Fibroblast of peridontal ligament (primary cell): Measurements from ENCODE around the gene BUB3.
"Not testable (repeated sequence)": the region's sequence is repeated elsewhere in the genome, so short reads cannot be mapped to it uniquely, and the experiment has no call there.

Experiments
- DNase-seq: peaks from one replicate; pipeline ENCODE4 v3.0.0-alpha.2; 2010; ENCODE audit errors: extremely low read depth

BUB3 gene

DNA sequence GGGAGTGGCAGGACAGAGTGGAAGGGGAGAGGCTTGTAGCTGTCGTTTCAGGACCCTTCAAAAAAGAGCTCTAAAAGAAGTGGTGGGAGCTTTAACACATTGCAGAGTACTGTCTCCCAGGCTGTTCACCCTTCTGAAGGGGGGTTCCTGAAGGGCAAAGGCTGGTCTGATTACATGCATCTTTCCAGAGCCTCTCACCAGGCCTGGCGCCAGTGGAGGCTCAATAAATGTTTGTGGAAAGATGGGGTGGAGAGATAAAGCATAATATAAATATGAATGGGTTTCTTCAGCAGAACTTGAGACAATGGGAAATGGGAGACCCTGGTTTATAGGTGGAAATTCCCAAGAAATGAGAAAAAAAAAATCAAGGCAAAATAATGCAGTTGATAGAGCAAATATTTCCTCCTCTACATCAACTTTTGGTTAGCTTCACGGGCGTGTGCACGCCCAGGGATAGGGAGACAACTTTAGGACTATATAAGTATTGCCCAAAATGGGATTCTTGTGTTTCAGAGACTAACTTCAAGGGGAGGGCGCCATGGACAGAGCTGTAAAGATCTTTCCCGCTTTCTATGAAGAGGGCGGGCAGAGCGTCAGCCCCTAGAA lies 613 bp upstream of the BUB3 start:
- DNase-seq: no peak

DNA sequence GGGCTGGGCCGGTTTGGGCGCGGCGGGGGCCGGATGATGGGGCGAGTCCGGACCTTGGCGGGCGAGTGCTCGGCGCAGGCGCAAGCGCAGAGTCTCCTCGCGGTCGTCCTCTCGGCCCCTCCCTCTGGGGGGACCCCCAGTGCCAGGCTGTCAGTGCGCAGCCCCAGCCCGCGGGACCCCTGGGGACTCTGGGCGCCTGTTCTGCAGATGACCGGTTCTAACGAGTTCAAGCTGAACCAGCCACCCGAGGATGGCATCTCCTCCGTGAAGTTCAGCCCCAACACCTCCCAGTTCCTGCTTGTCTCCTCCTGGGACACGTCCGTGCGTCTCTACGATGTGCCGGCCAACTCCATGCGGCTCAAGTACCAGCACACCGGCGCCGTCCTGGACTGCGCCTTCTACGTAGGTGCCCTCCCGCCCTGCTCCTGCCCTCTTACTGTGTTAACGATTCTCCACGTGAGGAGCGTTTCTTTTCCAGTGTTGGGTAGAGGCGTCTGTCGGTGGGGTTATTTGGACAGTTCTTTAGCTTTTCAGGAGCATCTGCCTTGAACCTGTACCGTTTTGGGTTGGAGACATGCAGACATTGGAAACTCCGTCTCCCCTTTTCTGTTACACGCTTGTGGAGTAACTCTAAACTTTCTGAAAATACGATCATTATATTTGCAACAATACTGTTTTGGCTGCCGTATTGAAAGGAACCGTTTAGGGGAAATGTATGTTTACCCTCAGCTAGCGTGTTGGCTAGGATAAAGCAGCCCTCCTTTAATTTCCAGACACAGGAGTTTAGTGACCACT lies 706 bp downstream of the BUB3 start:
- DNase-seq: peak; percentile 26

DNA sequence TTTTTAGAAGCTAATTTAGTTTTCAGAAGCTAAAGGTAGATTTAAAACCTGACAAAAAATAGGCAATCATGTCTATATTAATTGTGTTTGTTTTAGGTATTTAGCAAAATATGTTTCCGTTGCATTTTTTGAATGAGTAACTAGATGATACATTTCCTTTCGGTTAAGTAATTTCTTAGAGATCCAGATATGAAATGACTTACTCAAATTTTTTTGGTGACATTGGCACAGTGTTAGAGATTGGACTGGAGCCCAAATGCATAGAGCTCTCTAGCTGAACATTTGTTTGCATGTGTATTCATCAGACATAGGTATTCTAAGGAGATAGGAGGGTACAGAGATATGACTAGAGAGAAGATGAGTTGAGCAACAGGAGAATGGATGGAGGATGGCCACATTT lies 1.9 kb downstream of the BUB3 start:
- DNase-seq: no peak

DNA sequence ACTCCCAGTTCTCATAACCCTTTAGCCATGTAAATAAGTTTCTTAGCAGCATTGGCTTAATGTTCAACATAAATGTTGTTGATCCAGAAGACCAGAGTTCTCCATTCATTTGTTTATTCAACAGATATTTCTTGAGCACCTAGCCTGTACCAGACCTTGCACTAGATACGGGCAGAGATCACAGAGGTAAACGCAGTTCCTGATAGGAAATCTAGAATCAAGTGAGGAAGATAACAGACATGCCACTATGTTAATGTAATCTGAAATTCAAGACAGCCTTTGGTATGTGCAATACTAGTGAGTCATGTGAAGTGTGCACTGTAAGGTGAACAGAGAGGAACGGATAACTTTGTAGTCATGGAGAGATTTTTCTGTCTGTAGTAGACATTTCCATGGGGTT lies 3.0 kb downstream of the BUB3 start:
- DNase-seq: peak; percentile 27

DNA sequence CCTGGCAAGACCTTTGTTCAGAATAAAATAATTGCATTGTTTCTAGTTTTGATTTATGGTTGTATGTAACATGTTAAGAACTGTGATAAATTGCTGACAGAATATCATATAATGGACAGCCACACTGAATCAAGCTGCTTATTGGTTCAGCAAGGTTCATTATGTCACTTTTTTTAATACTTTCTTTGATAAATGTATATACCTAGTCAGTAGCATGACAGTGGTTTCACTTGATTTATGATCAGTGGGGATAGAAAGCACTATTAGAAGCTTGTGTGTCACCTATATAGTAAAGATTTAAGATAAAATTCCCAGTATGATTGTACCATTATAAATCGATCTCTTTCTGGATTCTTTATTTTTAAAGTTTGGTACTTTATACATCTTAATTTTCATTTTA lies 4.5 kb downstream of the BUB3 start:
- DNase-seq: no peak

DNA sequence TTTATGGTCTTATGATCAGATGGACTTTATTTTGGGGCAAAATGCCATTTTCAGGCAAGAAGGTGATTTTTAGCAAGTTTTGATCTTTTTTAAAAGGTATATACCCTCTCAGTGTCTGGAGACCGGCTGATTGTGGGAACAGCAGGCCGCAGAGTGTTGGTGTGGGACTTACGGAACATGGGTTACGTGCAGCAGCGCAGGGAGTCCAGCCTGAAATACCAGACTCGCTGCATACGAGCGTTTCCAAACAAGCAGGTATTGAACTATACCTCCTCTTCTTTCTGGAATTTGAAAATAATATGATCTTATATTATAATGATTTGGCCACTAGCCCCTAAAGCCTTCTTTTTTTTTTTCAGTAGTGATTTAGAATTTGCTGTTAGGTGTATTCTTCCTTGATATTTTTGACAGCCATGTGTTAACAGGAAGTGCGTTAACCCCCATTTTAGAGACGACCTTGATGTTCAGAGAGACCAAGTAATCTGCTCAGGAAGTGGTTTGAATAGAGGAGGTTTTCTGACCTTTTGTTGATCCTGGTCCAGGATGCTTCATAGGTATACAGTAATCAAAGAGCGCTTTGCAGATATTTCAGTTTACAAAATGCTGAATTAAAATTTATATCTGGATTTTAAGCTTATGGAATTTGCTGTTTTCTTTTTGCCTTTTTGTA lies 6.2 kb downstream of the BUB3 start:
- no peak for DNase-seq

DNA sequence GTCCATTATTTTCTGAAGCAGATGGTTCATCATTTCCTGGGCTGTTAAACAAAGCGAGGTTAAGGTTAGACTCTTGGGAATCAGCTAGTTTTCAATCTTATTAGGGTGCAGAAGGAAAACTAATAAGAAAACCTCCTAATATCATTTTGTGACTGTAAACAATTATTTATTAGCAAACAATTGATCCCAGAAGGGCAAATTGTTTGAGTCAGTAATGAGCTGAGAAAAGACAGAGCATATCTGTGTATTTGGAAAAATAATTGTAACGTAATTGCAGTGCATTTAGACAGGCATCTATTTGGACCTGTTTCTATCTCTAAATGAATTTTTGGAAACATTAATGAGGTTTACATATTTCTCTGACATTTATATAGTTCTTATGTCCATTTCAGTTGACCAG lies 10.1 kb downstream of the BUB3 start:
- DNase-seq: no peak

DNA sequence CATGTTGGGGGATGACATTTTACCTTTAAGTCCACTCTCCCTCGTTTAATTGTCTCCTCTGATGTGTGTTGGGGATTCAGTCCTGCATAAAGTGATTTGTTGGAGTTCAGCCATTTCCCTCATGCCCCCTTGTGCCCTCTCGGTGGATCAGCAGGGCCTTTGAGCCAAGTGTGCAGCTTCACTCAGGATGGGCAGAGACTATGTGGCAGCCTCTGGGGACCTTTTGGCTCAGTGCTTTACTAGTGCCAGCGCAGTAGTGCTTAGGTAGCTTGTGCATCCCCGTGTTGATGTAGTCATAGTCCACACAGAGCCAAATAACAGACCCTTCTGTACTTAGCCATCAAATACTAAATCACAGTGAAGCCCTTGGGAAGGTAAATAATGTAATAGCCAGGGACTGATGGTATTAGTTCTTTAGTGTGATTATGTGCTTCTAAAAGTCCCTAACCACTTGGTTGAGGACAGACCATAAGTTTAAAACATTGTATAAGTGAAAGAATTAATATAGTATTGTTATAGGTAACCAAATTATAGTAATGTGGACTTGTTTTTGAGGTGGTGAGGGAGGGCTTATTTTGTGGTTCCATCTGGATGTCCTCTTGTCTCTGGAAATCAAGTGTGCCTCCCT lies 11.4 kb downstream of the BUB3 start:
- DNase-seq: no peak

DNA sequence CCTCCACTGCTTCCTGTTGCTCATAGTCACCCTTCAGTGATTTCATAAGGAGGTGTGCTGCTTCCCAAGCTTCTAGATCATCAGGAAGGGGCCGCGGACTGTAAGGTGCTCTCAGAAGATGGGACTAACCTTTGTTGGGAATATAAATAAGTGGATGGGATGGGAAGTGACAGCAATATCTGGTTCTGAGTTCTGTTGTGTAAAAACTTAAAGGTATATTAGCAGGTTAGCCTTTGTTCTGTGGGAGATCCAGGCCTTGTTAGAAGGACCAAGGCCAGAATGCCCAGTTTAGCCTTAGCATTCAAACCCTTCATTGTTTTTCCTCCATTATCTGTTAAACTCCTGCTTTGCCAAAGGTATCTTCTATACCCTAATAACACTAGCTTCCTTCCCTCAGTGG lies 12.4 kb downstream of the BUB3 start:
- DNase-seq: no peak

DNA sequence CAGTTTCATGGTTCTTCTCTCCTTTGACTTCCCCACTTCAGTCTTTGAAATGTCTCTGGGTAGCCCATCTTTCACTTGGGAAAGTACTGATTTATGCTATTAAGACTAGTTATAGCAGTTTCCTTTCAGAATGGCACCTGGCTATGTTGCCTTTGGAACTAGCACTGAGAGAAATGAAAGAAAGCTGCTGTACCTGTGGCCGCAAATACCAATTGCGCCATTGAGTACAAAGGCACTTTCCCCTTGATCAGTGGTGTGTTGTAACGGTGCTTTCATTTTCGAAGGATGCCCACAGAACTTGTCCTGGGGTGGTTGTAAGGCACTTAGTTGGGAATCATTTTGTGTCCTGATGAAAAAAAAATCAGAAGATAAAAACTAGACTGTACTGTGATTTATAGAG lies 16.8 kb downstream of the BUB3 start:
- DNase-seq: no peak

DNA sequence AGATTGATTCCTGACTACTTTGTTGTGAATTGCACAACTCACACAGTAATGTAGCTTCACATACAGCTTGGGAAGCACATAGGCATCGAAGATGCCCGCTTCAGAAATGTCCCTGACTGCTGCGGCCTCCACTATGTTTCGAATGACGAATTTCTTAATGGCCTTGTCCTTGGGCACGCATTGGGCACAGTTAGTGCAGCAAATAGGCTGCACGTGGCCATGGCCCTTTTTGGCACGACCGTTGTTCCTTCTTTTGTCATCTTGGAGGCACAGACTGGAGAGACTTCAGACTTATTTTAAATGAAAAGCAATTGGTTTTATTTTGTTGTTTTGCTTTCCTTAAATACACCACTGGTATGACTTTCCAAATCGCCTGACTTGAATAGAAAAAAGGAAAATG lies 17.4 kb downstream of the BUB3 start:
- DNase-seq: not testable (repeated sequence)

DNA sequence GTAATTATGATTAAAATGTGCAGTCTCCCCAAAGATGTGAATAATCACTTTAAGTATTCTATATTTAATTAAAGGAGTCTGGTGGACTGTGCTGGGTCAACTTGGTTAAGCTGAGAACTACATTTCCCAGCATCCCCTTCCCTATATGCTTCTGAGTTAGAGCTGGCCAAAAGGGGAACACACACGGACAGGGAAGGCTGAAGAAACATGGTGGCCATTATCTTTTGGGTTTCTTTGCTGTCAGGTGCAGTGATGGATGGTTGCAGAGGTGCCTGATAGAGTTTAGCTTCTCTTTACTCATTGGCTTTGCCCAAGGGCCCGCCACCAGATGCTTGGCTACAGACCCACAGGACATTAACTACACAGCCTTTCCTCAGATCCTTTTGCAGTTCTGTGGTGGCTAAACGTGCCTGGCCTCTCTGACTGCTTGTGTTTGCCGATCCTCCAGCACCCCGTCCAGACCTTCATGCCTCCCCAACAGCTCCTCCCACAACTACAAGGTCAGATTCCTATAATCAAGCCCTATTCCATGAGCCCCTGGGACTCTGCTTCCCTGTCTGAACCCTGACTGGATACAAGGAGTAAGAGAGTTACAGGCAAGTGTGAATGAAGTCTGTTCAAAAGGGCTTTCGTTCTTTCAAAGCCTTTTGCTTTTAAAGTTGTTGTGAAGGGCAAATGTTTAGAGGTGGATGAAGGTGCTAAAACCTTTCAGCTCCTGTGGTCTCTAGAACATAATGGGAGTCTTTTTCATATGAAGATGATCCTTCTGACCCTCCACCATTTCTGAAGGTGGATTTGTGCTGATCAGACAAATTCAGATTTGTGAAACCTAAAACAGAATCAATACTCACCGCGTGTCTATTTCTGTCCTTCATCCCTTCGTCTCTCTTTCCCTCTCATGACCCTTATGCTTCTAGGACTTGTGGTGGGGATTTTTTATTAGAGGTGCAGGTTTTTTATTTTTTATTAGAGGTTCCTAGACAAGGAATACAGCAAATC lies 21.5 kb downstream of the BUB3 start:
- no peak for DNase-seq

DNA sequence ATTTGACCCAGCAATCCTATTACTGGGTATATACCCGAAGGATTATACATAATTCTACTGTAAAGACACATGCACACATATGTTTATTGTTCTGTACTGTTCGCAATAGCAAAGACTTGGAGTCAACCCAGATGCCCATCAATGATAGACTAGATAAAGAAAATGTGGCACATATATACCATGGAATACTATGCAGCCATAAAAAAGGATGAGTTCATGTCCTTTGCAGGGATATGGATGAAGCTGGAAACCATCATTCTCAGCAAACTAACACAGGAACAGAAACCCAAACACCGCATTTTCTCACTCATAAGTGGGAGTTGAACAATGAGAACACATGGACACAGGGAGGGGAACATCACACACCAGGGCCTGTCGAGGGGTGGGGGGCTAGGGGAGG lies 24.2 kb downstream of the BUB3 start:
- DNase-seq: not testable (repeated sequence)

DNA sequence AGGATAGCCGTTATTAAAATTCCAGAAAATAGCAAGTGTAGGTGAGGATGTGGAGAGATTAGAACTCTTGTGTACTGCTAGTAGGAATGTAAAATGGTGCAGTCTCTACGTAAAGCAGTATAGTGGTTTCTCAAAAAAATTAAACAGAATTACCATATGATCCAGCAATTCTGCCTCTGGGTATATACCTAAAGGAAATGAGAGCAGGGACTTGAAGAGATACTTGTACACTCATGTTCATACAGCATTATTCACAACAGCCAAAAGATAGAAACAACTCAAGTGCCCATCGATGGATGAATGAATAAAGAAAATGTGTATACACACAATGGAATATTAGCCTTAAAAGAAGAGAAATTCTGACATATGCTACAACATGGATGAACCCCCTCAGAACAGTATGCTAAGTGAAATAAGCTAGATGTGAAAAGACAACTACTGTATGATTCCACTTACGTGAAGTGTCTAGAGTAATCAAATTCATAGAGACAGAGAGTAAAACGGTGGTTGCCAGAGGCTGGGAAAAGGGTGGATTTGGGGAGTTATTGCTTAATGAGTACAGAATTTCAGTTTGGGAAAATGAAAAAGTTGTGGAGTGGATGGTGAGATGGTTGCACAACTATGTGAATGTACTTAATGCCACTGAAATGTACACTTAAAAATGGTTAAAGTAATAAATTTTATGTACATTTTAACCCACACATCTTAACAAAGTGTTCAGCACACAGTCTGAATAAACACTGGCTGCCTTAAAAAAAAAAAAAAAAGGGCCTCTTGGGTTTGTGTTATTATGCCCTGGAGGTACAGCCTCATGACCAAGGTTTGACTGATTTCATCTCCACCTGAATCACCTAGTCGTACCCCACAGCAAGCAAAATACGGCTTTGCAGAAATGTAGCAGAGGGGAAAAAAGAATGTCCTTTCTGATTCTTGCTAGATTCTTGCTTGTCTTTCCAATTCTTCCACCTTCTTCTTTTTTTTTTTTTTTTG lies 26.2 kb downstream of the BUB3 start:
- DNase-seq: no peak

DNA sequence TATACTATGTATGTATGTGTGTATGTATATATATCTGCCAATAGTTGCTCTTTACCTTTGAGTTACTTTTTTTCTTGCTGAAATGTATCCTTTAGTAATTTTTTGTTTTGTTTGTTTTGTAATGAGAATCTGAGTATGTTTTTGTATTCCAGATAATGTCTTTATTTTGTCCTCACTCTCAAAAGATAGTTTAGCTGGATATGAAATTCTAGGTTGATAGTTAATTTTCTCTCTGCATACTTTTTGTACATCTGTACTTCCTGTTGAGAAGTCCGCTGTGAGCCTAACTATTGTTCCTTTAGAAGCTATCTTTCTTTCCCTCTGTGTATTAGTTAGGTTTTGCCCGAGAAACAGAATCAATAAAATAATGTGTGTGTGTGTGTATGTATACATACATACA lies 29.5 kb downstream of the BUB3 start:
- no peak for DNase-seq

DNA sequence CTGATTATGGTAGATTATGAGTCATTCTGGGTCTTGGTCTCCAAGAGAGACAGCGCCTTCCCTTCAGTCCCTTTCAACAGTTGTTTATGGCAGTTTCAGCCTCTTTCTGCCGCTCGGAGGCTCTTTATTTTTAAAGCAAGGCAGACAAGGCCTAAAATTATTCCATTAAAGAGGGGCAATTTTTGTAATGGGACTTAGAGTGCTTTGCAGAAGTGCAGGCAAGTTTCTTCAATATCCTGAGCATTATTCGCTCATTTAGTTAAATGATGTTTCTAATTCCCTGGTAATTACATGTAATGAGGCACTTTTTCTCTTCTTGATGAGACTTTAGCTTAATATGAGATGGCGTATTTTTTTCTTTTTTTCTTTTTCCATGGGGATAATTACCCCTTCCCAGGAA lies 33.6 kb downstream of the BUB3 start:
- DNase-seq: no peak

DNA sequence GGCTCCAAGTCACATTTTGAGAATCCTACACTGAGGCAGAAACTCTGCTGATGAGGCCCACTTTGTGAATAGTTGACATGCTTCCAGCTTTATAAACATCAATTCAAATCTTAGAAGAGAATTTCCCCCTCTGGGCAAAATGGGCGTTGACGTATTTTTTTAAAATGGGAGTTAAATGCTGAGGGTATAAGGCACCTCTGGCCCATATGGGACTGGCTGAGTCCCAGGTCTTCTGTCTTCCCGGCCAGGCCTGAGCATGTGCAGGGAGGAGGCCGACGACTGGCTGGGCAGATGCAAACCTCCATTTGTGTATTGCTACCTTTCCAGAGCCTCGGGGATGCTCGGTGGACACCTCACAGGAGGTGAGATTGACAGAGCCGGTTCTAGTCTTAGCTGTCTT lies 37.7 kb downstream of the BUB3 start:
- DNase-seq: no peak

DNA sequence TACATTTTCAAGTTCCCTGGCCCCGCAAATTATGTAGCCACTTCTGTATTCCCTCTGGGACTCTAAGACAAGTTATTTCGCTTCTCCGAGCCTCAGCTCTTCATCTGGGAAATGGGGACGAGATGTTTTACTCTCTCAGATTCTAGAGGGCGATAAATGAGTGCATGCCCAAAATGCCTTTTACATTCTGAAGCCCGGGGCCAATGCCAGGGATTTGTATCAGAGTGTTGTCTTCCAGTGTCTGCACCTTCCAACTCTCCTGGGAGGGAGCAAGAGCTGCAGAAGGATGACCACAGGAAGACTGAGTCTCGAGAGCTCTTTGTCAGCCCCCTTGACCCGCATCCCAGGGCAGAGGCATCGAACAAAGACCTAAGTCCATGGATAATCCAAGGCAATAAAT lies 39.9 kb downstream of the BUB3 start:
- DNase-seq: no peak

DNA sequence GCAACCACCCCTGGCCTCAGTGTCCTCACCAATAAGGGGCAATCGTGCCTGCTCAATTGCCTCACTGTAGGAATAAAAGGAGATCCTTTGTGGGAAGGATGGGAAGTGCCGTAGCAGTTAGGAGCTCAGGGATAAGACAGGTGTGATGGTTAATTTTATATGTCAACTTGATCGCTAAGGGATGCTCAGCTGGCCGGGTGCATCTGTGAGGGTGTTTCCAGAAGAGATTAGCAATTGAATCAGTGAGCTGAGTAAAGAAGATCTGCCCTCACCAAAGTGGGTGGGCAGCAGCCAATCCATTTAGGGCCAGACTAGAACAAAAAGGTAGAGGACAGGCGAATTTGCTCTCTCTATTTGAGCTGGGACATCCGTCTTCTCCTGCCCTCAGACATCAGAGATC lies 46.3 kb downstream of the BUB3 start:
- DNase-seq: no peak

DNA sequence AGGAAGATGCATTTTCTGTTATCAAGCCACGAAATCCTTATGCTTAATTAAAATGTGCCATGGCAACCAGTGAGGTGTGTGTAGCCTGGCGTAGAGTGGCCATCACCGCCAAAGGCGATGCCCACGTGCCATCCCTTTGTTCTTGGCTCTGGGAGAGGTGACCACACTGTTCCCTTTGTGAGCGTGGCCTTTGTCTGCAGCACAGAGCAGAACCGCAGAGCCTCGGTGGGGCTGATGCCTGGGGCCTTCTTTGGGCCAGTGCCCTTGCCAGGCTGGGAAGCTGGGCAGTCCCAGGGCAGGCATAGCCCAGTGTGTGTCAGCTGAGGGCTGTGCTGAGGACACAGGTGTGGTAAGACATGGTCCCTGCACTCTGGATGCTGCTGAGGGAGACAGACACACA lies 48.3 kb downstream of the BUB3 start:
- DNase-seq: no peak
